Fibroblast of villous mesenchyme (primary cell): ENCODE measurements around the gene FNDC7. TPM values are rescaled to one million over a fixed set of nuclear protein-coding genes. Genes with fewer than 3 reads are reported as not detected.

Experiments
- DNase-seq: peaks from one replicate; pipeline ENCODE4 v3.0.0-alpha.2; 2010; ENCODE audit warnings: low read depth
- H3K4me3 ChIP-seq: 2 replicates; pipeline ENCODE4 v1.5.1; 2011; ENCODE audit warnings: low read depth, mild to moderate bottlenecking, low read length
- CTCF ChIP-seq: IDR thresholded peaks from 2 replicates; pipeline ENCODE4 v1.5.1; 2012; ENCODE audit warnings: low read depth, mild to moderate bottlenecking, low read length; ENCODE audit not compliant: insufficient read depth
- total RNA-seq: library from RNA; depleted of rRNA; stranded (reverse); fragments of >200 nt; gene quantifications from 2 replicates; pipeline ENCODE4 v1.2.3, GENCODE V29; 2012

Gene FNDC7
- total RNA-seq, 1 donor: 0.43 TPM

- no peak overlapping the region for H3K4me3 ChIP-seq
- no peak for DNase-seq
- TF ChIP-seq CTCF: no peak
These were observed 36.4 kb downstream of the FNDC7 start for GRCh38 chr1:108749081-108749480.

DNA sequence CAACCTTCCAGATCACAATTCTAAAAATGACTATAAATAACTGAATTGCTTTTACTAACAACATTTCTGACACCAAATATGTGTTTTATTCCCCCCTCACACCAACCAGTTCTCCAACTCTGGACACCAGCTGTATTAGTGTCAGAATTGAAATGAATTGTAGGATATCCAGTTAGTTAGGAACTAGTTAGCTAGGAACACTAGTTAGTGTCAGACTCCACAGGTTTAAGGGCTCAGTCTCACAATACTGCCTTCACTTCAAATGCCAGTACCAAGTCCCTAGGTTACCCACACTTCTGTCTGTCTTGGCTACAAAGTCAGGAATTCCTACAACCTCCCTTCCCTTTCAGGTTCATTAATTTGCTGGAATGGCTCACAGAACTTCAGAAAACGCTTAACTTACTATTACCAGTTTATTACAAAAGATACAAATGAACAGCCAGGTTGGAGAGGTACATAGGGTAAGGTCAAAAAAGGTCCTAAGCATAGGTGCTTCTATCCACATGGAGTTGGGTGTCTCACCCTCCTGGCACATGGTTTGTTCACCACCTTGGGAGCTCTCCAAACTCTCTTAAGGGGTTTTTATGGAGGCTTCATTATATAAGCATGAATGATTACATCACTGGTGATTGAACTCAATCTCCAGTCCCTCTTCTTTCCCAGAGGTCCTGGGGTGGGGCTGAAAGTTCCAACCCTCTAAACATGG lies 37.9 kb downstream of the FNDC7 start:
- DNase-seq: no peak

DNA sequence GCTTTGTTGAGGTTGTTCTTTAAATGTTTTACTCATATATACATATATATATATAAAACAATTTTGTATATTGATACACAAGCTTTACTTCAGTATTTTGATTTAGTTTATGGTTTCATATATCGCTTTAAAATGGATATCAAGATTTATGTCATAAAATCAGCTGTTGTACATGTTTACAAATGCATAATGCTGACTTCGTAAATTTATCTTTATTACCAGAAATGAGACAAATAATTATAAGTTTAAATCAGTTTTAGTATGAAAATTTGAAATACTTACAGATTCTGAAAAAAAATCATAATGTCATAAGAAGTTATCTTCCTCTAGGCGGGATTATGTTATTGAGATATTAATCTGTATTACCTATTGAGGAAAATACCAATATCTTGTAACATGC lies 40.7 kb downstream of the FNDC7 start:
- DNase-seq: no peak
- no peak overlapping the region for H3K4me3 ChIP-seq
- TF ChIP-seq CTCF: no peak

More for the DNA sequence above, 37.9 kb downstream of the FNDC7 start:
- no peak for TF ChIP-seq CTCF
- no peak overlapping the region for H3K4me3 ChIP-seq

DNA sequence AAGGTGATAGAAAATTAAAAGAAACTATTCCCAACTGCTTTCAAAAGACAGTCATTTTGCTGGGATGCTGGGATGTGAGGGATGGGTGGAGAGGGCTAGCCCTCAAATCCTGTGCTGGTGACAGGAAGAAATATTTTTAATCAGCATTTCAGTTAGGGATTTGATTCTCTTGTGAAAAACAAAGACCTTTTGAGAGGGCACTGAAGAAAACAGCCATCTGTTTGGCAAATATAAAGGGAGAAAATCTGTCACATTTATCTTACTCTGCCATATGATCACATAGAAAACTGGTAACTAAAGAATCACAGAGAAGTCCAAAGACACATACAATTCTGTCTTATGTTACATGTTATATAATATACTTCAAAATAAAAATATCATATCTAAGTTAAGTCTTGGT lies 46.1 kb downstream of the FNDC7 start:
- no peak for TF ChIP-seq CTCF
- no peak overlapping the region for H3K4me3 ChIP-seq
- no peak for DNase-seq

- no peak for DNase-seq
- TF ChIP-seq CTCF: no peak
- no peak overlapping the region for H3K4me3 ChIP-seq
These were observed 54.4 kb downstream of the FNDC7 start for GRCh38 chr1:108767115-108767514.

DNA sequence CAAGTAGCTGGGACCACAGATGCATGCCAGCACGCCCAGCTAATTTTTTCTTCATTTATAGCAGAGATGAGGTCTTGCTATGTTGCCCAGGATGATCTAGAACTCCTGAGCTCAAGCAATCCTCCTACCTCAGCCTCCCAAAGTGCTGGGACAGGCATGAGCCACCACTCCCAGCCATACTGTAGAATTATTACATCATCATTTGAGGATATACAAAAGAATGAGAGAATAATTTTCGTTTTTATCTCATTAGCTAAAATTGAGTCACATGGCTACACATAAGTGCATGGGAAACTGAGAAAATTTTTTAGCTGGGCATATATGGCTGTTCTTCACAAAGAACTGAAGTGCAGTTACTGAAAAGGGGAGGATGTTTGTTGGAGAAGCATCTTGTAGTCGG lies 55.0 kb downstream of the FNDC7 start:
- TF ChIP-seq CTCF: no peak
- no peak overlapping the region for H3K4me3 ChIP-seq
- no peak for DNase-seq

DNA sequence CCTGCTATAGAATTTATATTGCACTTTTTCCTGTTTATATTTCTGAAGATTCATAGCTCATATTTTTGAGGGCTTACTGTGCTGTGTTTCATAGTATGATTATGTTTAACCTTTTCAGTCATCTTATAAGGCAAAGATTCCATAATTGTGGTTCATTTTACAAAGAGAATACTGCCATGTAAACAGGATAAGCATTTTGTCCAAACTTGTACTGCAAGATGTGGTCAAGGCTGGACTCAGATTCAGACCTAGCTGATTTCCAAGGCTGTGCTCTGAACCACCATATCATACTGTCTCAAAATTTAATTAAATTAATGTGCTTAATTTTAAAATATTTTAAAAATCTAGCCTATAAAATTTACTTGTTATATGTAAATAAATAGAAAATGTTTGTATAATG lies 65.1 kb downstream of the FNDC7 start:
- no peak for TF ChIP-seq CTCF
- DNase-seq: no peak
- H3K4me3 ChIP-seq: no peak overlapping the region
